Kidney (tissue), 14 donors: Measurements from ENCODE around the gene ZRANB2. TPM values are rescaled to one million over a fixed set of nuclear protein-coding genes. Genes with fewer than 3 reads are reported as not detected.

Source experiments
- DNase-seq, 5 donors: peaks; one replicate each; pipeline ENCODE4 v3.0.0-alpha.2; 2013 to 2020
- FAIRE-seq: peaks from 2 replicates; lab custom pipeline; 2012; peaks lifted over from hg19 to GRCh38; lab: Jason Lieb, UNC
- H3K27ac ChIP-seq, 2 donors: one replicate each; pipeline ENCODE4 v1.7.0; 2013; ENCODE audit warnings: low read depth in 2 of 2, low read length in 2 of 2, inconsistent platforms in 1 of 2
- H3K27me3 ChIP-seq: one replicate; pipeline ENCODE4 v1.7.1; 2013; ENCODE audit warnings: low read length, inconsistent platforms; ENCODE audit not compliant: control insufficient read depth, insufficient read depth
- H3K36me3 ChIP-seq, 3 donors: one replicate each; pipeline versions ENCODE4 v1.7.0 to v1.7.1; 2013; ENCODE audit warnings: low read length in 3 of 3, control low read depth in 1 of 3, inconsistent platforms in 1 of 3; ENCODE audit not compliant: insufficient read depth in 3 of 3, control insufficient read depth in 2 of 3
- H3K4me1 ChIP-seq, 3 donors: one replicate each; pipeline versions ENCODE4 v1.7.0 to v1.7.1; 2013; ENCODE audit warnings: low read length in 3 of 3, inconsistent platforms in 1 of 3, low read depth in 1 of 3; ENCODE audit not compliant: control insufficient read depth in 2 of 3, insufficient read depth in 2 of 3
- H3K4me3 ChIP-seq, 3 donors: one replicate each; pipeline versions ENCODE4 v1.7.0 to v1.8.1; 2013; ENCODE audit warnings: low read length in 3 of 3, control low read depth in 1 of 3, inconsistent platforms in 1 of 3
- H3K9ac ChIP-seq, 3 donors: one replicate each; pipeline versions ENCODE4 v1.7.0 to v1.7.1; 2013; ENCODE audit warnings: low read length in 3 of 3, control low read depth in 1 of 3, inconsistent platforms in 1 of 3
- H3K9me3 ChIP-seq, 3 donors: one replicate each; pipeline versions ENCODE4 v1.7.0 to v1.7.1; 2013; ENCODE audit warnings: low read length in 3 of 3, control low read depth in 1 of 3, inconsistent platforms in 1 of 3; ENCODE audit not compliant: control insufficient read depth in 2 of 3, insufficient read depth in 1 of 3
- intact Hi-C: fragments of 100-400 bp; cut with DNase I; formaldehyde crosslinking; loops from one replicate; pipeline ENCODE4 v1.11.1; 2022
- microRNA-seq: library from miRNA; unstranded; fragments of <30 nt; microRNA quantifications from one replicate; pipeline ENCODE4 v1.2.0, GENCODE V29; 2020
- polyA plus RNA-seq: library from polyadenylated mRNA; stranded (reverse); fragments of 350-450 nt; fragmentation: Illumina TruSeq; extraction: RNeasy Lipid Tissue Mini Kit (QIAGEN cat#74804); gene quantifications from one replicate; pipeline ENCODE4 v1.2.3, GENCODE V29; 2014; ENCODE audit warnings: low read depth, low replicate concordance; ENCODE audit not compliant: insufficient read depth
- total RNA-seq: library from RNA; stranded (reverse); fragmentation: NEBNext Ultra II Directional; extraction: Animal tissue kit (Norgen Biotek cat#: 25700); gene quantifications from one replicate; pipeline ENCODE4 v1.2.1, GENCODE V29; 2021
- TF ChIP-seq, protein P1 (sequence below): IDR thresholded peaks from 3 replicates; pipeline ENCODE4 v1.5.1; 2012; ENCODE audit warnings: mild to moderate bottlenecking, moderate library complexity, borderline replicate concordance; ENCODE audit not compliant: insufficient read depth; ENCODE audit errors: extremely low read depth
- donor health status: control.
- donor health status: control.
- donor health status: control.
- donor health status: control.
- donor health status: control.
- donor health status: DM: yes; HTN: yes; CAD: no.
- donor health status: Normal renal cell carcinoma (clear cell type).

Gene ZRANB2
- total and polyA plus RNA-seq, 2 donors from 2014 or later, result 37.7 to 78.8 TPM

DNA sequence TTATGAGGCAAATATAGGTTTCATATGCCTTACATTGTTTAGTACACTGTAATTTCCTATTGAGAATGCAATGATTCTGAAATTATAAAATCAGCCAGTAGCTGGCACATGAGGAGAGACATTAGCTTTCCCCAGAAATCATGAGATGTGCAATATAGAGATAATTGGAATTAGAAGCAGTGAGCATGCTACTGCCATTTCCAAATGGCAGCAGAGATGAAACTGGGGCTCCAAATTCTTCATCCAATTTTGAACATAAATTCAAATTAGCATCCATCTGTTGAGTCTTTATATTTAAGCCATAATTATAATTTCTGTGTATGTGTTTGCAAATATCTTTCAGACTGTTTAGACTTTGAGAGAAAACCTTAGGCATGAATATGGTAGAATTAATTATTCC lies 62.0 kb downstream of the ZRANB2 start:
- Histone ChIP-seq H3K9ac (no peak overlapping the region), H3K27ac (no peak overlapping the region), H3K4me1 (no peaks in the 10 kb centered on the region), H3K27me3 (no peaks in the 10 kb centered on the region), H3K36me3 (no peaks in the 10 kb centered on the region), H3K9me3 (no peaks in the 10 kb centered on the region), H3K4me3 (no peak overlapping the region)
- intact Hi-C loops, result no loop called here
- DNase-seq (no peak), FAIRE-seq (no peak)
- TF ChIP-seq, protein P1, sequence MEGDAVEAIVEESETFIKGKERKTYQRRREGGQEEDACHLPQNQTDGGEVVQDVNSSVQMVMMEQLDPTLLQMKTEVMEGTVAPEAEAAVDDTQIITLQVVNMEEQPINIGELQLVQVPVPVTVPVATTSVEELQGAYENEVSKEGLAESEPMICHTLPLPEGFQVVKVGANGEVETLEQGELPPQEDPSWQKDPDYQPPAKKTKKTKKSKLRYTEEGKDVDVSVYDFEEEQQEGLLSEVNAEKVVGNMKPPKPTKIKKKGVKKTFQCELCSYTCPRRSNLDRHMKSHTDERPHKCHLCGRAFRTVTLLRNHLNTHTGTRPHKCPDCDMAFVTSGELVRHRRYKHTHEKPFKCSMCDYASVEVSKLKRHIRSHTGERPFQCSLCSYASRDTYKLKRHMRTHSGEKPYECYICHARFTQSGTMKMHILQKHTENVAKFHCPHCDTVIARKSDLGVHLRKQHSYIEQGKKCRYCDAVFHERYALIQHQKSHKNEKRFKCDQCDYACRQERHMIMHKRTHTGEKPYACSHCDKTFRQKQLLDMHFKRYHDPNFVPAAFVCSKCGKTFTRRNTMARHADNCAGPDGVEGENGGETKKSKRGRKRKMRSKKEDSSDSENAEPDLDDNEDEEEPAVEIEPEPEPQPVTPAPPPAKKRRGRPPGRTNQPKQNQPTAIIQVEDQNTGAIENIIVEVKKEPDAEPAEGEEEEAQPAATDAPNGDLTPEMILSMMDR, result no peak

DNA sequence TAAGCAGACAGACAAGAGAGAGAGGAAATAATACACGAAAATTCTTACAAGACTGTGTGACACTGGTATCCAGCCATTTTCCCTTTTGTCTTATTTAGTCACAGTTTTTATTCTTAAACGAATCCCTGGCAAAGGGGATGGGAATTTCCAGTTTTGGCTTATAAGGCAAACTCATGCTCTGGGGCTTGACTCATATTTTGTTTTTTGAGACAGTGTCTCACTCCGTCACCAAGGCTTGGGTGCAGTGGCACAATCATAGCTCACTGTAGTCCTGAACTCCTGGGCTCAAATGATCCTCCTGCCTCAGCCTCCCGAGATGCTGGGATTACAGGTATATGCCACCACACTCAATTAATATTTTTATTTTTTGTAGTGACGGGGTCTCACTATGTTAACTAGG lies 65.1 kb downstream of the ZRANB2 start:
- intact Hi-C loops, result no loop called here
- Histone ChIP-seq H3K36me3 (peaks cover 0 to 1% (median 0%) of the 10 kb centered on the region in 3 donors), H3K9me3 (no peaks in the 10 kb centered on the region), H3K9ac (no peak overlapping the region), H3K4me3 (no peak overlapping the region), H3K27ac (no peak overlapping the region), H3K27me3 (no peaks in the 10 kb centered on the region), H3K4me1 (no peaks in the 10 kb centered on the region)
- DNase-seq (no peak), FAIRE-seq (no peak)
- TF ChIP-seq, protein P1, result no peak

DNA sequence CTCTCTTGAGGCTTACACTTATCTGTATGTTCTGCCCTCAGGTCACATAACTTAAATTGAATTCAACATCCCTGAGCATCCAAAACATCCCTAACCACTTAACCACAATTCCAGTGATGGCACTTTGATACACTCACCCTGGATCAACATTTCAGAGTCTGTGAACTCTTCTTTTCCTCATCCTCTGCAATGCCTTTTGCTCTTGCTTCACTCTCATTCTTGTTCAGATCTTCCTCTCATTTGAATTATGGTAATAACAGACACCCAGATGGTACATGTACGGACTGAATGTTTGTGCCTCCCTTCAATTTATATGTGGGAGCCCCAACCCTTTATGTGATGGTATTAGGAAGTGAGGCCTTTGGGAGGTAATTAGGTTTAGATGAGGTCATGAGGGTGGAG lies 66.7 kb downstream of the ZRANB2 start:
- DNase-seq (no peak), FAIRE-seq (no peak)
- H3K9me3 ChIP-seq, result no peaks in the 10 kb centered on the region
- no peaks in the 10 kb centered on the region for H3K27me3 ChIP-seq
- H3K4me3 ChIP-seq, result no peak overlapping the region
- H3K9ac ChIP-seq, result no peak overlapping the region
- intact Hi-C loops, result no loop called here
- TF ChIP-seq, protein P1, result no peak
- no peaks in the 10 kb centered on the region for H3K4me1 ChIP-seq
- H3K27ac ChIP-seq, result no peak overlapping the region
- peaks cover 0 to 3% (median 0%) of the 10 kb centered on the region in 3 donors for H3K36me3 ChIP-seq

Small RNA genes within 50 kb of the gene (microRNA-seq; reads per million reads assigned to microRNA genes)
- gene MIR186, result 275 reads per million, percentile 67 among the genes with 10 or more reads in this experiment

Other genes starting within 250 kb of the ZRANB2 start
- 9.0 TPM for gene PTGER3, start 33.2 kb downstream of the ZRANB2 start, total RNA-seq
- 102 TPM for gene PTGER3, start 33.2 kb downstream of the ZRANB2 start, polyA plus RNA-seq